Endothelial cell (in vitro differentiated cells): ENCODE measurements around the gene OTX2. TPM values are rescaled to one million over a fixed set of nuclear protein-coding genes. Genes with fewer than 3 reads are reported as not detected.

Experiments
- DNase-seq: peaks from one replicate; pipeline ENCODE4 v3.0.0; 2021; ENCODE audit warnings: low spot score
- H3K27ac Mint-ChIP-seq: one replicate; pipeline ENCODE4 v1.8.0; 2021; ENCODE audit warnings: mixed read lengths, inconsistent platforms; ENCODE audit not compliant: unreplicated experiment
- H3K27me3 Mint-ChIP-seq: one replicate; pipeline ENCODE4 v1.8.0; 2021; ENCODE audit warnings: mild to moderate bottlenecking, moderate library complexity, mixed read lengths, inconsistent platforms; ENCODE audit not compliant: unreplicated experiment
- H3K36me3 Mint-ChIP-seq: one replicate; pipeline ENCODE4 v1.8.0; 2021; ENCODE audit warnings: mild to moderate bottlenecking, low read depth, mixed read lengths, inconsistent platforms; ENCODE audit not compliant: unreplicated experiment
- H3K4me1 Mint-ChIP-seq: one replicate; pipeline ENCODE4 v1.8.0; 2021; ENCODE audit warnings: mild to moderate bottlenecking, mixed read lengths, inconsistent platforms; ENCODE audit not compliant: unreplicated experiment
- H3K4me3 Mint-ChIP-seq: one replicate; pipeline ENCODE4 v1.8.0; 2021; ENCODE audit warnings: mild to moderate bottlenecking, mixed read lengths, inconsistent platforms; ENCODE audit not compliant: unreplicated experiment
- H3K9me3 Mint-ChIP-seq: one replicate; pipeline ENCODE4 v1.8.0; 2021; ENCODE audit warnings: mixed read lengths, inconsistent platforms; ENCODE audit not compliant: unreplicated experiment
- CTCF ChIP-seq: fragments of 200-600 bp; sonication (generic); IDR thresholded peaks from one replicate; pipeline ENCODE4 v1.5.0; 2021; ENCODE audit warnings: antibody characterized with exemption; ENCODE audit not compliant: unreplicated experiment
- total RNA-seq: library from RNA; stranded (reverse); fragmentation: NEBNext Ultra II Directional; extraction: Animal tissue kit (Norgen Biotek cat#: 25700); gene quantifications from one replicate; pipeline ENCODE4 v1.2.1, GENCODE V29; 2021; ENCODE audit not compliant: unreplicated experiment

OTX2 gene
- total RNA-seq, 1 donor from 2014 or later, result 12.0 TPM

GRCh38 chr14:56797003-56797568 lies 13.2 kb downstream of the OTX2 start:
- Mint-ChIP-seq H3K27me3 (peaks cover 12% of the 10 kb centered on the region), H3K27ac (no peak overlapping the region), H3K4me1 (peaks cover 28% of the 10 kb centered on the region), H3K4me3 (peak overlapping the region; percentile 78), H3K36me3 (peaks cover 6% of the 10 kb centered on the region), H3K9me3 (no peaks in the 10 kb centered on the region)
- no peak for TF ChIP-seq CTCF
- DNase-seq, result no peak

GRCh38 chr14:56796259-56796658 lies 14.0 kb downstream of the OTX2 start:
- DNase-seq, result no peak
- Mint-ChIP-seq H3K4me1 (peaks cover 28% of the 10 kb centered on the region), H3K36me3 (peaks cover 4% of the 10 kb centered on the region), H3K9me3 (no peaks in the 10 kb centered on the region), H3K4me3 (no peak overlapping the region), H3K27me3 (peaks cover 12% of the 10 kb centered on the region), H3K27ac (no peak overlapping the region)
- no peak for TF ChIP-seq CTCF

GRCh38 chr14:56795284-56795622 lies 15.0 kb downstream of the OTX2 start:
- Mint-ChIP-seq H3K9me3 (no peaks in the 10 kb centered on the region), H3K4me1 (peaks cover 28% of the 10 kb centered on the region), H3K27ac (no peak overlapping the region), H3K36me3 (peaks cover 4% of the 10 kb centered on the region), H3K27me3 (peaks cover 12% of the 10 kb centered on the region), H3K4me3 (no peak overlapping the region)
- no peak for TF ChIP-seq CTCF
- no peak for DNase-seq

GRCh38 chr14:56794557-56795283 lies 15.6 kb downstream of the OTX2 start:
- DNase-seq, result peak; percentile 35

More at GRCh38 chr14:56794557-56795283, 15.6 kb downstream of the OTX2 start:
- Mint-ChIP-seq H3K4me3 (no peak overlapping the region), H3K9me3 (no peaks in the 10 kb centered on the region), H3K36me3 (peaks cover 4% of the 10 kb centered on the region), H3K27ac (no peak overlapping the region), H3K27me3 (peaks cover 12% of the 10 kb centered on the region), H3K4me1 (peaks cover 28% of the 10 kb centered on the region)
- TF ChIP-seq CTCF, result no peak
